GM18520 (cell line): ENCODE results near the gene FRMD4B.

Experiments used
- ATAC-seq: cut with Tn5 transposase; IDR thresholded peaks from one replicate; pipeline ENCODE4 v1.9.1; 2021; ENCODE audit not compliant: unreplicated experiment

Gene FRMD4B

DNA sequence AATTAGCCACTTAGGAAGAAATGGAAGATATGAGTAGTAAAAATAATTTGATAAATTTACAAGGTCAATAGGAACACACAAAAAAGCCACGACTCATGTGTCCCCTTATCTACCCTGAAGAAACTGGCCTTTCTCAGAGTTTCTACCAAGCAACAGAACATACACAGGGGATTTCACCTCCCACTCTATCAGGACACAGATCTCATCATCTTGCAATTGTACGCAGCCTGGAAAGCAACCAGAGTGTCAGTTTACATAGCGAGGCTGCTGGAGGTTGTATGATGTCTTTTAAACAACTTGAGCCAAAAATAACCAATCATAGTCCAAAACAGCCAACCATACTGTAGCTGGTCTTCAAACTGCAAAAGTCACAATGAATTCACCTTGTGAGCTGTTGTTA lies 243.8 kb downstream of the FRMD4B start:
- no peak for ATAC-seq

DNA sequence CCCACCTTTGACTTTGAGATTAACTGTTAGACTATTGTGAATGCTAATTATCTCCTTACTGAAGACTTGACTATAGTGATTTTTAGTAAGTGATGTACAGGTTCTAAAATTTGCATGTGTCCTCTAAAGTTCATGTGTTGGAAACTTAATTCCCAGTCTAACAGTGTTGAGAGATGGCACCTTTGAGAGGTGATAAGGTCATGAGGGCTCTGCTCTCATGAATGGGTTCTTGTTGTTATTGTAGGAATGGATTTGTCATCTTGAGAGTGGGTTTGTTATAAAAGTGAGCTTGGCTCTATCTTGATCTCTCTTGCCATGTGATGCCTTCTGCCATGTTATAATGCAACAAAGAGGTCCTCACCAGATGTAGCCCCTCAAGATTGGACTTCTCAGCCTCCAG lies 244.6 kb downstream of the FRMD4B start:
- ATAC-seq, result no peak

DNA sequence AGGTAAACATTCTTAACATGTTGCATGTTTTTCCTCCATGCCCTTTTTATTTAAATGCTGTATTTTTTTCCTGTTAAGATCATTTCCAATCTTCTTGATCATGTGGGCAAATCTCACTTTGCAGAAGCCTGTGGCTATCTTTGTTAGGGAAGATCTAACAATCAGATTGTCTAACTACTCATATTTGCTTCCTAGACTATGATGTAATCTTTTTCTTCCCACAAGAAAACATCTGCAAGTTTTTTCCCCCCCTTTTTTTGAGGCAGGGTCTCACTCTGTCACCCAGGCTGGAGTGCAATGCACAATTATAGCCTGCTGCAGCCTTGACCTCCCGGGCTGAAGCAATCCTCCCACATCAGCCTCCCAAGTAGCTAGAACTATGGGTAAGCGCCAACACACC lies 248.5 kb downstream of the FRMD4B start:
- no peak for ATAC-seq

DNA sequence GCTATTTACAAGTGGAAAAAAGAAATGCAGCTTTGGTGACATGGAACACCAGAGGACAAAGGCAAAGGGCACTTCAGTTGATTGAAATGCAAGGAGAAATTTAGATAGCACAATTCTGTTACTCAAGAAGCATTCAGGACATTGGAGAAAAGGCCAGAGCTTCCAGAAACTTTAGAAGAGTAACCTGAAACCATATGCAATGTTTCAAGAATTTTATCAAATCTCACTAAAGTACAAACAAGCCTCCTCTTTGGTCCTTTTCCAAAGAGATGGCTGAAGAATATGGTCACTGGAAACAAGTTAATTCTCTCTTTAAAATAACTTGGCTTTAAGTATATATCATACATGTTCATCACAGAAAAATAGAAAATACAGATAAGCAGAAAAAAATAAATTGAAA lies 248.9 kb downstream of the FRMD4B start:
- no peak for ATAC-seq

DNA sequence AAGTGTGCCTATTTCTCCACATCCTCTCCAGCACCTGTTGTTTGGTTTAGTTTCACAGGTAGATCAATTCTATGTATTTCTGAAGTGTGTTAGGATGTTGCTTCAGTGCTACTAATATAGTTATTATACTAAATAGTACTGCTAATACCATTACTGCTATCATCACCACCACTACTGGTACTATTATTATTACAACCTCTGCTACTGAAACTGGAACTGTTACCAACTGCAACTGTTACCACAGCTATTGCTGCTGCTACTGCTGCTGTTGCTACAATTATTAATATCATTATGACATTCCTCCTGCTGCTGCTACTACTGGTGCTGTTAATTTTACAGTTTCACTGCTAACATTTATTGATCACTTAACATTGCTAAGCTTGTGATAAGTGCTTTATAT lies 255.2 kb downstream of the FRMD4B start:
- ATAC-seq, result peak; percentile 96

DNA sequence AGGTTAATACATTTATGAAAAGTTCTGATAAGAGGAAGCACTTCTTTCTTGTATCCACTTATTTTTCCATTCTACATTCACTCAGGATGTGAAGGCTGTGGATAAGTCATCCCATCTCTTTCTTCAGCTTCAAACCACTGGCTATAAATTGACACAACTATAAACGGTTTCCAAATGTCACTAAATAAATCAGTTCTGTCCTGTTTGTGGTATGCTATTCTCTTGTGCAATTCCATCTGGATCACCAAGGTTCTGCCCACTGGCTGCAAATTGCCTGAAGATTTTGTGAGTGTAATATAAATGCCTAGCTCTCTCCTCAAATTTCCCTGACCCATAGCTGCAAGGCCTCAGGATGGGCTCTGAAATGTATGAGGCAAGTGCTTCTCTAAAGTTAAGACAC lies 256.4 kb downstream of the FRMD4B start:
- ATAC-seq, result no peak

DNA sequence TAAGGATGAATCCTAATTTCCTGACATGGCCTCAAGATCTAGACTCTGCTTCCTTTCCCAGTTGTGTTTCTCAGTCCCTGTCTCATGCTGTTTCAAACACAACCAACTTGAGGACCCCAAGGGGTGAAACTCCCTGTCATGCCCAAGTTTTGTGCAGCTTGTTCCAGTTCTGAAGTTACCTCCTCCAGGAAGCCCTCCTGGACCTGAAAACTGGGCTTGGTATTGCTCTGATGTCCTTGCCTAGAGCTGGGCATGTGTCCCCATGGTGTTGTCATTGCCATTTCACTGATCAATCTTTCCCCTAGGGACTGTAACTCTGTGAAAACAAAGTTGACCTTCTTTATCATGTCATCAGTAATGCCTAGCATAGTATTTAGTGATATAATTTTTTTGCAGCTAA lies 257.4 kb downstream of the FRMD4B start:
- no peak for ATAC-seq

DNA sequence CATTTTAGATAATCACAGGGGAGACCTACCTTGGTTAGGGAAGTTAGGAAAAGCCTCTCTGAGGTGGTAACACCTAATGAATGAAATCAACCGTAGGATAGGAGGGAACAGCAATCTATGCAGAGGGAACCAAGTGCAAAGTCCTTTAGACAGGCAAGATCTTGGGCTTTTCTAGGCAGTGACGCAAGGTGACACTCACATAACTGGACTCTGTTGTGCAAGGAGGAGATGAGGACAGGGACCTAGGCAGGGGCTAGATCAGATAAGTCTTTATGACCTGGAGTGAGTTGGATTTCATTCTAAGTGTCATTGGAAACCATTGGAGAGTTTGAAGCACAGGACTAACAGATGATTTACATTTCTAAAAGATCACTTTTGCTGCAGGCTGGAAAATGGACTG lies 258.9 kb downstream of the FRMD4B start:
- no peak for ATAC-seq

DNA sequence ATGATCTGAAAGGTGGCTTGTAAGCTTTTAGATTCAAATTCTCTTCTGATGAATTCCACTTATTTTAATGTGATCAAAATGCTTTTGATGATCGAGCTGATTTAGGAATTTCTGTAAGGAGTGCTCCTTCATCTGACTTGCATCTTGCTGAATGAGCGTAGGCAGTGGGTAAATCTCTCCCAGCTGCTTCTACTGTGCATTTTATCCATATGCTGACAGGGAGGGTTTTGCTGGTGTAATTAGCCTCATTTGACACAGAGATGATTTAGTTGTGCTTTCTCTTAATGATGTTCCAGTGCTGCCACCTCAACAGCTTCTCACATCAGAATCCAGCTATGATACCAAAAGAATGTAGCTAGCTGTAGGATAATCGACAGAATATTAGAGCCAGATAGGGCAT lies 259.7 kb downstream of the FRMD4B start:
- ATAC-seq, result no peak

DNA sequence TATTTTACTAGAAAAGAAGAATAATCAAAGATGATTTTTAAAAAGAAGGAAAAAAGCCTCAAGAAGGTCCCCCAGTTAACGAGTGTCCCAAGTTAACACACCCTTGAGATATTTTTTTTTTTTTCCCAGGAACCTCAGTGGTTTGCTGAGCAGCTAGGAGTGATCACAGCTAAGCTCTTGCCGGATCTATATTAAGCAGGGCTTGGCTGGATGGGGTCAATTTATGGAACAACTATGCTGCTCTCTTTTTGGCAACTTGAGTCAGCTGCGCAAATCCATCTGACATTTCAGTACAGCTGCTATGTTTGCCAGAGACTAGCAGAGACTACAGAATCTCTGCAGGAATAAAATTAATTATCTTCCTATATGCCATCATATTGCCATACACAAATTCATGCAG lies 263.5 kb downstream of the FRMD4B start, which contains the start of gene LMOD3:
TSS of gene LMOD3 (minus strand) at position 193 of the 400 bp plus-strand sequence. CDS start 209 bp downstream, outside the sequence.
- ATAC-seq, result no peak

DNA sequence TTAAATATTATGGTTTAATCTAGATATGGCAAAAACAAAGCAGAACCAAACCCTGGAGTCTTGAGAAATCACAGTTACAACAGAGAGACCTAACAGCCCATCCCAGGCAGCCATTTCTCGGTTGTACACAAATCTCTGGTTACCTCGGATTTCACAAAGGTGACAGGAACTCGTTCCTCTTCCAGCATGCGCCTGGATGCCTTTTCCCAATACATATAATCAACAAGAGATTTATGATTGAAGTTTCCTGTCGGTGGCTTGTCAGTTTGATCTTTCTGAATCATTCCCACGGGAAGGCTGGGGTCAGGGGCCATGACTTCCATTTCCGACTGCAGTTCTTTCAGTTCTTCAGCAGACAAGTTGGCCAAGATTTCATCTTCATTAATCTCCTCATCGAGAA lies 263.9 kb downstream of the FRMD4B start:
- no peak for ATAC-seq

DNA sequence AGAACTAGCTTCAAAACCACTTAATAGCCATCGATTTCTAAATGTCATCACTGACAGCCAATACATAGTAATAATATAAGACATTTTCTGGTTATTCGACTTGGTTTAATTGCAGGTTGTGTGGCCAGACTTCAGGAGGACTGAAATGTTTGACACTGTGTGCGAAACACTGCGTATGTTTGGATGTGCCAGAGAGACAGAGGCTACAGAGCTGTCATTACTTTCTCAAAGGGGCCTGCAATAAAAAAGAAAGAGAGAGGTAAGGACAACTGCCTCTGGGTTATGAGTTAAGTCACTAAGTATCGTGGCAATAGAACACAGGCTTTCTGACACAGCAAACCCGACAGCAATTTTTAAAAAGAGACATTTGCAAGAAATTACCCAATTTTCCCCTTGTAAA lies 264.4 kb downstream of the FRMD4B start:
- no peak for ATAC-seq

DNA sequence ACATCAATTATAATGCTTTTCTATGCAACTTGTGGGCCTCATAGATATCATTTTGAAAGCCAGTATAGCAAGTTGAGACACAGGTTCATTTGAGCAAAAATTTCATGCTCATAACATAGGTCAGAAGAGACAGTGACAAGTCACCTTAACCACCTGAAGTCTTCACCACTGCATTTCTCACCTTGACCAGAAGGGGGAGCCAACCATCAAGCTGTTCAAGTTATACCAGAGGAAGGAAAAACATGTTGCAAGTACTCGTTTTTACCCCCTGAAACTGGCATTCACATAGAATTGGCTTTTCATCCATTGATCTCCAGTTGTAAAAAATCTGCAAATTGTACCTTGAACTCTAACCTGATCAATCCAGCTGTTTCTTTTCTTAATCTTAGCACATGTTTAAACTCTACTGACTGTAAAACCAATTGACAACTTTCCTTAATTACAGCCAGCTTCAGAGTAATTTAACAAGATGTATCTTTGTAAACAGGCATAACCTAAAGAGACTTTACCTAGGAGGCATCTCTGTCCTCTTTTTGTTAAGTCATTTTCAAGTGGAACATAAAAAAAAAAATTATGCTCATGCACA lies 264.9 kb downstream of the FRMD4B start:
- peak; percentile 50 for ATAC-seq
